ENCODE results near the gene VPS13D. TPM values are rescaled to one million over a fixed set of nuclear protein-coding genes. Genes with fewer than 3 reads are reported as not detected.

The VPS13D gene
- total and polyA plus RNA-seq, 2 of the 4 experiments (the other 2 are of a cell fraction): 9.0 to 16.3 TPM

DNA sequence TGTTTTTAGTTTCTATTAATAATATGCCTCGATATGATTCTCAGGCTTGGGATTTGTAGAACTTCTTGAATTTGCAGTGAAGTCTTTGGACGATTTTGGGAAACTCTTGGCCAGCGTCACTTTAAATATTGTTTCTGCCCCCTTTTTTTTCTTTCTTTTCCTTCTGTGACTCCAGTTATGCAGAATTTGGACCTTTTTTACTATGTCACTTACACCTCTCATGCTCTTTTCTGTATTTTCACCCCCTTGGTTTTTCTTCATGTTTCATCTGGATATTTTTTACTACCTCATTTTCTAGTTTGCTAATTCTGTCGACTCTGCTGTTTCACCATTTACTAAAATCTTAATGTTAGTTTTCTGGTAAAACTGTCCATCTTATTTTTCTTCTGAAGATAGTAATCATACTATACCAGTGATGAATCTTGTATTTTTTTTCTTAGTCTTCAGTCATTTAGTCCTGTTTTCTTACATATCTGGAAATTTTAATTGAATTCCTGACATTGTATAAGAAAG lies 214.6 kb downstream of the VPS13D start:
- H2BK120ac ChIP-seq (ENCODE audit: low read depth, low read length): no peak overlapping the region
- no peak for ATAC-seq (ENCODE audit: low read depth)
- in situ Hi-C loops (cut with MboI; ENCODE audit: low sequenced_read_pairs): no loop called here
- H3K9ac ChIP-seq (ENCODE audit: low read depth, low read length): no peak overlapping the region
- H2BK20ac ChIP-seq (ENCODE audit: low read depth, low read length): no peak overlapping the region
- H2AFZ ChIP-seq (replicated peaks; ENCODE audit: low read length, poor library complexity): no peak overlapping the region
- no peak overlapping the region for H3K23ac ChIP-seq (ENCODE audit: low read depth, low read length)
- DNase-seq: no peak
- H3K4me3 ChIP-seq (ENCODE audit: insufficient read depth, low read depth, low read length): no peak overlapping the region
- H4K91ac ChIP-seq (ENCODE audit: insufficient read depth, low read depth, low read length): no peak overlapping the region
- no peak overlapping the region for H2BK5ac ChIP-seq (ENCODE audit: low read depth, low read length, poor library complexity, severe bottlenecking)
- peaks cover 0 to 11% of the 10 kb centered on the region in 2 experiments; a peak in 2 of 4 replicates for H3K79me1 ChIP-seq (ENCODE audit: low read depth in 1 of 2, low read length in 2 of 2)
- intact Hi-C loops (cut with micrococcal nuclease): no loop called here
- no peak overlapping the region for H3K27ac ChIP-seq (ENCODE audit: insufficient read depth, low read length)
- TF ChIP-seq MAFK (IDR thresholded peaks at IDR 0.05; ENCODE audit: low read depth, low read length) (peak; percentile 29; the same call in 1 of the 2 replicates), MXI1 (IDR thresholded peaks at IDR 0.05; ENCODE audit: borderline replicate concordance, low read depth, low read length) (no peak), RFX5 (IDR thresholded peaks at IDR 0.05; ENCODE audit: low read depth, low read length) (no peak)
- BruUV-seq (replicated peaks): no TSS peak
- H3K36me3 ChIP-seq (ENCODE audit: control insufficient read depth, insufficient read depth, low read length): no peaks in the 10 kb centered on the region; the same call in 1 of the 2 replicates
- H3K14ac ChIP-seq (replicated peaks; ENCODE audit: low read depth, low read length): no peak overlapping the region
- H3K9me1 ChIP-seq (ENCODE audit: insufficient read depth, low read length): peaks cover 8% of the 10 kb centered on the region
- ChIA-PET POLR2A (ENCODE audit: unreplicated experiment) (no interaction called here), CTCF (no interaction called here)
- dilution Hi-C loops (cut with HindIII; ENCODE audit: low sequenced_read_pairs, unreplicated experiment): no loop called here
- H3K9me3 ChIP-seq (ENCODE audit: control insufficient read depth, insufficient read depth, low read length): no peaks in the 10 kb centered on the region
- no peaks in the 10 kb centered on the region for H4K20me1 ChIP-seq (ENCODE audit: insufficient read depth, low read length)
- H3K4me1 ChIP-seq (ENCODE audit: control insufficient read depth, insufficient read depth, low read length): peaks cover 17% of the 10 kb centered on the region
- no peaks in the 10 kb centered on the region for H3K27me3 ChIP-seq (ENCODE audit: control insufficient read depth, insufficient read depth, low read length)
- H4K5ac ChIP-seq (ENCODE audit: low read depth, low read length): no peak overlapping the region
- H4K8ac ChIP-seq (ENCODE audit: low read depth in 2 of 2, low read length in 2 of 2): no peak overlapping the region
- H3K56ac ChIP-seq (ENCODE audit: extremely low read depth, insufficient read depth, low read length): no peak overlapping the region
- H2BK15ac ChIP-seq (ENCODE audit: low read depth, low read length): no peak overlapping the region
- no peak overlapping the region for H3K4me2 ChIP-seq (ENCODE audit: low read depth, low read length)
- no peak overlapping the region for H3K18ac ChIP-seq (ENCODE audit: low read depth, low read length)
- no CpG with 5 or more reads among the region's 4 CpGs for WGBS, 2 experiments (ENCODE audit: extremely low coverage in 2 of 2, insufficient read length in 1 of 2)
- no peak overlapping the region for H2AK9ac ChIP-seq (replicated peaks; ENCODE audit: low read depth, low read length, poor library complexity)
- H3K4ac ChIP-seq (ENCODE audit: low read depth, low read length): no peak overlapping the region
- H2AK5ac ChIP-seq (ENCODE audit: low read depth, low read length): no peak overlapping the region
